Stimulated activated CD4-positive, alpha-beta T cell treated with anti-CD3 and anti-CD28 coated beads, Interleukin-2, amount 100 ng/mL, for 24 hours (primary cell): ENCODE measurements around the gene SNX20.

ENCODE experiments used
- DNase-seq, 2 donors: peaks; one replicate each; pipeline ENCODE4 v3.0.0-alpha.2; 2020

SNX20 gene

DNA sequence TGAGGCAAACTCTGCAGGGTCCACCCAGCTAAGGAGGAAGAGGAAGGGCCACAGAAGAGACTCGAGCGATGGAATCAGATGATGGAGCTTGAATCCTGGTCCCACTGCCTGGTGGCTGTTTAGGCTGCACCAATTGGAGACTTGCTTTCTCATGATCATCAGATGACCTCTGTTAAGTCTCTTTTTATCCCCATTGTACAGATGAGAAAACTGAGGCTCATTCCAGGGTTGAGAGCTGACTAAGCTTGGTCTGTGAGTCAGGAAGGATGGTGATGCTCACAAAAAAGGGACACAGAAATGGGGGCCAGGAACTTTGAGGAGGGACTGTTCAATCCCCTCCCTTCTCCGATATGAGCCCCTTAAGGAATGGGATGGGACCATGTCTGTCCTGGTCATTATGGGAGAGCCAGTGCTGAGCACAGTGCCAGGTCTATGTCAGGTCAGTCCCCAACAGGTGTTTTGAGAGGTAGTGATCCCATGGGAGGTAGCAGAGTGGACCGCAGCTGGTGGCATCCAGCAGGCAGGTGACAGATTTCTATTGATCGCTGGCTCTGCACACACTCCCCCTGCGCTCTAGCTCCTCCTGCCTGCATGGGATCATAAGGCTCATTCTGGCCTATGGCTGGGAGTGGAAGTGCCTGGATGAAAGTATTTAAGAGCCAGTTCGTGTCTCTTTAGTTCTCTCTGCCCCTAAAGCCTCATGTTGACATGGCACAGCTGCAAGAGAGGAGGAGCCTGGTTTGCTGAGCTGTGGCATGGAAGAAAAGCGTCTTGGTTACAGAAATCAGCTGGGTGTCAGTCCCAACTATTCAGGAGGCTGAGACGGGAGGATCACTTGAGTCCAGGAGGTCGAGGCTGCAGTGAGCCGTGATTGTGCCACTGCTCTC is 27.2 kb downstream of the SNX20 start:
- DNase-seq: no peak

GRCh38 chr16:50652836-50653425 is 28.2 kb downstream of the SNX20 start:
- no peak for DNase-seq

GRCh38 chr16:50651835-50652438 is 29.2 kb downstream of the SNX20 start:
- no peak for DNase-seq

- DNase-seq: no peak
Observed at GRCh38 chr16:50646345-50646744, 34.8 kb downstream of the SNX20 start.

DNA sequence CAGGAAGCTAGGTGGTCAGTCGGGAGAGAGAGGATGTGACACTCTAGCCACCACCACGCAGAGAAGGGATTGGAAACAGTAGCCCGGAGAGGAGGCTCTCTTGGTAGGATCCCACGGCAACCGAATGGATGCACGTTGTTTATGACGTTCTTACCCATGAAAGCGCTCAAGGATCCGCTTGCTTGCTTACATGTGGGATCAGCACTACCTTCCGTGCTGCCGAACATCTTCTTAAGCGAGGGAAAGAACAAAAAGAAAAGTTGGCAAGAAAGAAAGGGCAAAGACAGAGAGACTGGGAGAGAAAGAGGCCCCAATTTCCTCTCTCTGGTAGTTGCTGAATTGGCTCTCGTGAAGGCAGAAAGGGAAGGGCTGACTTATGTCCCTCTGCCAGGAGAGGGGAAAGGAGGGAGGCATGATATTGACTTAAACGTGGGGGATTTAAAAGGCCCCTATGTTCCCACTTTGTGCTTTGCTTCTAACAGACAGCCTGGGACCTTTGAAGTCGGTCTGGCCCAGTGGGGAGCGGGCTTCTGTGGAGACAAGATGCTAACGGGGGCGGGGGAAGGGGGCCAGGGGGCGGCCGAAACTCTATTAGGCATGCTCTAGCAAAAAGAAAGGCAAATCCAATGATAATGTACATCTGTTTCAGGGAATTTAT is 35.4 kb downstream of the SNX20 start:
- DNase-seq: no peak

- DNase-seq: peak; percentile 29 to 38
Observed at GRCh38 chr16:50644729-50645128, 36.4 kb downstream of the SNX20 start.

- no peak for DNase-seq
Observed at GRCh38 chr16:50644245-50644644, 36.9 kb downstream of the SNX20 start.

- DNase-seq: no peak
Observed at GRCh38 chr16:50643192-50643591, 37.9 kb downstream of the SNX20 start.

GRCh38 chr16:50642349-50642748 is 38.8 kb downstream of the SNX20 start:
- no peak for DNase-seq

DNA sequence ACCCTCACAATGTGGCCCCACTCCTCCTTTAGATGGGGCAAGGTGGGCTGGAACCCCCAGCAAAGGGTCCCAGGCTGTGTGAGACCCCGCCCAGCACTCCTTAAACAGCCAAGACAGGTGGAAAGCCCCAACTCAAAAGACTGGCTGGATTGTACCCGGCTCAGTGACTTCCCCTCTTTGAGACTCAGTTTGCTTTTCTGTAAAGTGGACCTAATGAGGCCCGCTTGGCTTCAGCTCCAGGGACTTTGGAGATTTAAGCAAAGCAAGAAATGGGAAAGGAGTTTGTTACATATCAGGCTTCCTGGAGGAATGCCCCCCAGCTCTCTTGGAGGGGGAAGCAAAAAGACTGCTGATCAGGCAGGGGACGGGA is 39.3 kb downstream of the SNX20 start:
- DNase-seq: no peak

- no peak for DNase-seq
Observed at GRCh38 chr16:50640919-50641817, 39.9 kb downstream of the SNX20 start.

GRCh38 chr16:50640391-50640790 is 40.7 kb downstream of the SNX20 start:
- DNase-seq: no peak

DNA sequence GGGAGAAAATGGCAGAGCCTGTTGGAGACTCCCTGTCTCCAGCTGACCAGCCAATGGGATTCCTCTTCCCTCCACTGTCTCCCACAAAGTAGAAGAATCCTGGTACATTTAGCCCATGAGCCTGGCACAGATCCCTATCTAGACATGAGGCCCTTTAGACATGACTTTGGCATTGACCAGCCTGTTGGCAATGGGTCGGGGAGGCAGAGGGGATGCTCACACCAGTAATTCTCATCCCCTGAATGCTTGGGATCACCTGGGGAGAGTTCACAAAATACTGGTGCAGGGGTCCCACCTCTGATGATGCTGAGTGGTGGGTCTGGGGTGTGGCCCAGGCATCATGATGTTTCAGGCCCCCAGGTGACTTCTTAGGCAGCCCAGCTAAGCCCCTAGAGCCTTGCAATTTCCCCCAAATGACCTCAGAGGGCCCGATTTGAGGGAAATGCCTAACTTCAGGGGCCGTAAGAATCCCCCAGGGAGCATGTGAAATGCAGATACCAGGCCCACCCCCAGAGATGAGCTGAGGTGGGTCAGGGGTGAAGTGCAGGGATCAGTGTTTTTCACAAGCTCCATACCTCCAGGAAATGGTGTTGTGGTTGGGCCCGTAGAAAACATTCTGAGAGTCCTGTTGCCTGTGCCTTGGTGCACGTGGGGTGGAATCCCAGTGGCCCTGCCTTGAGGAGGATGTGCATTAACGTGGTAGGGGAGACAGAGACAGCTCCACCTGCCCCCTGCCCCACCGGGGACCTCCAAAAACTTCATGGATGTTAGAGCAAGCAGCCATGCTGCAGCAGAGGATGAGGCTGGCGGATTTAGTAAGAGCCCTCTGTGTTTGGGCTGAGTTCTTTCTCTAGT is 42.1 kb downstream of the SNX20 start:
- no peak for DNase-seq

DNA sequence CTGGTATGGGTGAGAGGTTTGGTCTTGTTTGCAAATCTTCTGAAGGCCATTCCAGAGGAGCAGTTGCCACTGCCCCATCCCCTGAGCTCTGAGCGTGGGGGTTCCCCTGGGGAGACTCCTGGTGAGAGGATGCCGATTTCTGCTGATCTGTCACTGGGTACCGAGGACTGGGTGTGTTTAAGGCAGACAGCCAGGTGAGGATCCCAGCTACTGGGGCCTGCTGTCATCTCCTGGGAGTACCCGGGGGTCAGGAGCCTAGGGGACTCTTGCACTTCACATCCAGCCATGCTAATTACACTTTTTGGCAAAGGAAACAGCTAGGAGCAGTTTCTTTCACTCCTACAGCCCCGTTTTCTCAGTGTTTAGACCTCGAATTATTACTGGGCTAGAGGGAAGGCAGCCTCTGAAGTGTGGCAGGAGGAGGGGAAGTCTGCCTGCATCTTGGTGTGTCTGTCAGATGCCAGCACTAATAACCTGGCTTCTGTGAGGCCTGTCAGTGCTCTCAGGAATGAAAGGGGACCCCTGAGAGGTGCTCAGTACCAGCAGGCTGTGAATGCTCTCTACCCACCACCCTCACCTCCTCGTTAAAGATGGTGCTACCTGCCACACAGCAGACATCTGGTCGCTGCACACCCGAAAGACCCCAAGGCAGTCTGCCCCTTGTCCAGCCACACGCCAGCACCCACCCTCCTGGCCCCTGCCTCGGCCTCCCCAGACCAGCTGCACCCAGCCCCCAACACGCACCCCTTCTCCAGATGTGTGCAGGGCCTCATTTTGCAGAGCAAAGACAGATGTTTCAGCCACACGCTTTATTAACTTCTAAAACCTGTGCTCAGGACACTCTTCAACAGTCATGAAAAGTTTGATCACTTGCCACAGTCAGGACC is 43.2 kb downstream of the SNX20 start:
- no peak for DNase-seq

DNA sequence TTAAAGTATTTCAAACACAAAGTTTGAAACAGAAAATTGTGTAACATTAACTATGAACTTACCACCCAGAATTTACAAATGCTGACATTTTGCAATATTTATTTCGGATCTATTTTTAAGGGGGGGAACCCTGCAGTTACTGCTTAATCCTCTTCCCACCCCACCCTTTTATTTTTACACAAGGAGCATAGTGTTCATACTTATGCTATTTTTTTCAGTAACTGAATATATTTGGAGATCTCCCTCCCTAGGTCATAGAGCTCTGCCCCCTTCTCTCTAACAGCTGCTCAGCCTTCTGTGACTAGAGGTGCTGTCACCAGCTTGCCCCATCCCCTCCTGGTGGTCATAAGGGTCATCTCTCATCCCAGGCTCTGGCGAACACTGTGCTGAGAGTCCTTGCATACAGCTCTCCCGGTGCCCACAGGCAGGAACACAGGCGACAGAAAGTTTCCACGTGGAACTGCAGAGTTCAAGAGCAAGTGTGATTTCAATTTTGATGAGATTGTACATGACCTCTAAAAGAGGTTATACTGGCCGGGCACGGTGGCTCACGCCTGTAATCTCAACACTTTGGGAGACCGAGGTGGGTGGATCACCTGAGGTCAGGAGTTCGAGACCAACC is 44.2 kb downstream of the SNX20 start:
- no peak for DNase-seq

DNA sequence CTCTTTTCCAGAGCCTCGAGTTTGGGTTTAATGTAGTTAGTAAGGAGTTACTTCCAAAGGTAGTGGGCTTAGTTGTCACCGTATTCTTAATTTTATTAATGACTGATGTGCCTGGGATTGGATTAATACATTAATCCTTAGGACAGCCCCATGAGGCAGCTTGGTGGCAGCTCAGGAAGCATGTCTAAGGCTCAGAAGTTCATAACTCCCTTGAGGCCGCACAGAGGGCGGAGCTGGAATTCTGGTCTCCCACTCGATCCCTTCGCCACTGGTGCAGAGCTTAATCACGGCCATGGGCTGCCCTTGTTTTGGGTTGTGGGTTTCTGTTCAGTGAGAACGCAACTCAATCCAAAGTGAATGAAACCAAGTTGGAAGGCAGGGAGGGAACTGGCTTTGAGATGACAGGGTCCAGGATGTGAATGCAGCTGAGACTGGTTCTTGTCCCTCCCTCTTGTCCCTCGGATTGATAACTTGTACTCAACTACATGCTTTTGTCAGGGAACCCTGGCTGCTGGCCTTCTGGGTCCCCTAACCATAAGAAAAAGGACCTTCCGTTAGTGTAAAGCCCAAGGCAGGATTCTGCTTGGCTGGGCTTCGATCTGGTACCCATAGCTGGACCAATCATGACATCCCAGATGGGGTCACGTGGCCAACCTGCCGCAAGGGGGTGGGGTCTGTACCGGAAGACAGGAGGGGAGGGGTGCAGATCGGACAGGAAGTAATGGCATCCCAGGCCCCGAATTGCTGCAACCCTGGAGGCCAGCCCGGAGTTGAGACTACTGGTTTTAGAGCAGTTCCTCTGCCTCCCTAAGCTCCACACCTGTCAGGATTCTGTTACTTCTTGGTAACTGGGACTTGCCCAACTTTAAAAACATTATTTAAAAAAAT is 45.4 kb downstream of the SNX20 start:
- peak; percentile 32 to 33 for DNase-seq

DNA sequence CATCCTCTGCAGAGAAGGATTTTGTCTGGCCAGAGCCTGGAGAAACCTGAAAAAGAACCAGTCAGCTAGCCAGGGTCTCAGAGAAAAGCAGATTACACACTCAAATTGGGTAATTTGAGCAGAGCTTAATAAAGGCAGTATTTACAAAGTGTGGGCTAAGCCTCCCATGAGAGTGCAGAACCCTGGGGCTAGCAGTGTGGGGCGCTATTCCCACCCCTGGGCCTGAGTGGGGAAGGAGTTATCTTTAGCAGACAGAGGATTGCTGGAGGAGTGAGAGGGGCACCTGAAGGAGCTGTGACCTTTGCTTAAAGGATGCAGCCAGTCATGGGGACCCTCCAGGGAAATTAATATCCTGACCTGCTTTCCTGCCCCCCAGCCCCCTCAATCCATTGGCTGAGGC is 46.2 kb downstream of the SNX20 start:
- no peak for DNase-seq

DNA sequence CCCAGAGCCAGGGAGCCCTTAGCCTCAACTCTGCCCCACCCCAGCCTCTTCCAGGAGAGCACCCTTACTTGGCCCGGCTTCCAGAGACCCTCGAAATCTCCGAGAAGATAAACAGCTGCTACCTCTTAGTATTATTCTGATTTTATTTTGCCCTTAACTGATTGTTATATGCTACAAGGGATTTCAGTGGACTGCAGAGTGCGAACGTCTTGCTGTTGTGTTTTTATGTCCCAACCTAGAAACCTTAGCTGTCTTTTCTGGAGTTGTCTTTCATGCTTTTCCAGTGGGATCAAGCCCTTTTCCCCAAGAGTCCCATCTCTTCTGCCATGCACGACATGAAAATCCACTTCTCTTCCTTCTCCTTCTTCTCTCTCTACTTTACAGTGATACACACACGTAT is 47.0 kb downstream of the SNX20 start:
- no peak for DNase-seq
